Spinal cord (tissue), 10 donors: ENCODE data around the gene ATP6V1D. TPM values are rescaled to one million over a fixed set of nuclear protein-coding genes. Genes with fewer than 3 reads are reported as not detected.

Source experiments
- DNase-seq, 6 donors: peaks; one replicate each; pipeline versions ENCODE4 v3.0.0 to v3.0.0-alpha.2; 2013 to 2015; ENCODE audit warnings: low spot score in 6 of 6, low read depth in 4 of 6
- H3K27ac ChIP-seq: one replicate; pipeline ENCODE4 v1.5.1; 2013; ENCODE audit warnings: low read depth, low read length, control low read depth
- H3K27me3 ChIP-seq: one replicate; pipeline ENCODE4 v1.6.1; 2013; ENCODE audit warnings: low read length; ENCODE audit not compliant: control insufficient read depth, insufficient read depth
- H3K36me3 ChIP-seq: one replicate; pipeline ENCODE4 v1.6.1; 2013; ENCODE audit warnings: low read length; ENCODE audit not compliant: control insufficient read depth, insufficient read depth
- H3K4me1 ChIP-seq: one replicate; pipeline ENCODE4 v1.6.1; 2013; ENCODE audit warnings: low read length; ENCODE audit not compliant: control insufficient read depth, insufficient read depth
- H3K4me3 ChIP-seq: one replicate; pipeline ENCODE4 v1.5.1; 2013; ENCODE audit warnings: low read depth, low read length, control low read depth
- H3K9me3 ChIP-seq: one replicate; pipeline ENCODE4 v1.6.1; 2013; ENCODE audit warnings: low read length; ENCODE audit not compliant: control insufficient read depth, insufficient read depth
- WGBS: methylation state at CpG from one replicate; pipeline ENCODE4 v1.1.5; 2013; ENCODE audit warnings: missing lambda C conversion rate; ENCODE audit not compliant: insufficient coverage; 5-methylcytosine and 5-hydroxymethylcytosine counted together
- polyA plus RNA-seq, 2 donors: library from polyadenylated mRNA; unstranded; fragments of 120-200 nt; gene quantifications; one replicate each; pipeline ENCODE4 v1.2.1, GENCODE V29; 2013; ENCODE audit not compliant: insufficient read length in 2 of 2
- total RNA-seq, 2 donors: library from RNA; depleted of rRNA in 1 of 2; stranded (reverse); fragments of 120-200 nt in 1 of 2; fragments of >200 nt in 1 of 2; gene quantifications; one replicate each; pipeline versions ENCODE4 v1.2.3 to v1.2.4, GENCODE V29; 2013 to 2014
- donor health status: healthy.

ATP6V1D gene
- total and polyA plus RNA-seq, 4 donors, result 141 to 207 (median 189) TPM

GRCh38 chr14:67373347-67373746 lies 13.7 kb upstream of the ATP6V1D start:
- H3K36me3 ChIP-seq, result peaks cover 22% of the 10 kb centered on the region
- no peaks in the 10 kb centered on the region for H3K4me1 ChIP-seq
- no peak overlapping the region for H3K4me3 ChIP-seq
- H3K27ac ChIP-seq, result no peak overlapping the region
- no peaks in the 10 kb centered on the region for H3K9me3 ChIP-seq
- WGBS, result 67% methylated on average over 2 of the region's 2 CpGs
- no peaks in the 10 kb centered on the region for H3K27me3 ChIP-seq
- DNase-seq, result no peak

GRCh38 chr14:67372833-67373232 lies 13.2 kb upstream of the ATP6V1D start:
- H3K36me3 ChIP-seq, result peaks cover 25% of the 10 kb centered on the region
- WGBS, result no CpG with 5 or more reads among the region's 1 CpG
- no peaks in the 10 kb centered on the region for H3K27me3 ChIP-seq
- H3K9me3 ChIP-seq, result no peaks in the 10 kb centered on the region
- H3K27ac ChIP-seq, result no peak overlapping the region
- DNase-seq, result no peak
- no peak overlapping the region for H3K4me3 ChIP-seq
- no peaks in the 10 kb centered on the region for H3K4me1 ChIP-seq

GRCh38 chr14:67371247-67372148 lies 11.9 kb upstream of the ATP6V1D start:
- peaks cover 28% of the 10 kb centered on the region for H3K36me3 ChIP-seq

GRCh38 chr14:67370830-67371229 lies 11.2 kb upstream of the ATP6V1D start:
- H3K27me3 ChIP-seq, result no peaks in the 10 kb centered on the region
- no peaks in the 10 kb centered on the region for H3K4me1 ChIP-seq
- H3K27ac ChIP-seq, result no peak overlapping the region
- no peaks in the 10 kb centered on the region for H3K9me3 ChIP-seq
- DNase-seq, result no peak
- peaks cover 32% of the 10 kb centered on the region for H3K36me3 ChIP-seq
- WGBS, result 100% methylated on average over 1 of the region's 5 CpGs
- no peak overlapping the region for H3K4me3 ChIP-seq

More at GRCh38 chr14:67371247-67372148, 11.9 kb upstream of the ATP6V1D start:
- Histone ChIP-seq H3K9me3 (no peaks in the 10 kb centered on the region), H3K27ac (no peak overlapping the region), H3K4me1 (no peaks in the 10 kb centered on the region), H3K27me3 (no peaks in the 10 kb centered on the region), H3K4me3 (no peak overlapping the region)
- 100% methylated on average over 1 of the region's 4 CpGs for WGBS
- no peak for DNase-seq

GRCh38 chr14:67365476-67365875 lies 5.9 kb upstream of the ATP6V1D start:
- WGBS, result no CpG with 5 or more reads among the region's 4 CpGs
- no peaks in the 10 kb centered on the region for H3K27me3 ChIP-seq
- H3K27ac ChIP-seq, result no peak overlapping the region
- H3K4me3 ChIP-seq, result no peak overlapping the region
- H3K9me3 ChIP-seq, result no peaks in the 10 kb centered on the region
- peaks cover 21% of the 10 kb centered on the region for H3K36me3 ChIP-seq
- no peak for DNase-seq
- peaks cover 5% of the 10 kb centered on the region for H3K4me1 ChIP-seq

- H3K4me3 ChIP-seq, result peak overlapping the region; percentile 82
- no peak for DNase-seq
- H3K36me3 ChIP-seq, result peaks cover 2% of the 10 kb centered on the region
- WGBS, result under 1% methylated on average over 29 of the region's 34 CpGs
- H3K9me3 ChIP-seq, result no peaks in the 10 kb centered on the region
- peaks cover 13% of the 10 kb centered on the region for H3K4me1 ChIP-seq
- no peaks in the 10 kb centered on the region for H3K27me3 ChIP-seq
- H3K27ac ChIP-seq, result peak overlapping the region; percentile 87
These were observed 1.0 kb upstream of the ATP6V1D start for GRCh38 chr14:67360470-67361206.

- 1% methylated on average over 31 of the region's 38 CpGs for WGBS
- Histone ChIP-seq H3K4me3 (peak overlapping the region; percentile 82), H3K9me3 (no peaks in the 10 kb centered on the region), H3K4me1 (peaks cover 13% of the 10 kb centered on the region), H3K36me3 (peaks cover 2% of the 10 kb centered on the region), H3K27me3 (no peaks in the 10 kb centered on the region), H3K27ac (peak overlapping the region; percentile 91)
- DNase-seq, result no peak
These were observed 455 bp downstream of the ATP6V1D start for GRCh38 chr14:67358924-67359774.

- Histone ChIP-seq H3K9me3 (no peaks in the 10 kb centered on the region), H3K27ac (no peak overlapping the region), H3K4me3 (no peak overlapping the region), H3K4me1 (peaks cover 13% of the 10 kb centered on the region), H3K36me3 (peaks cover 6% of the 10 kb centered on the region), H3K27me3 (no peaks in the 10 kb centered on the region)
- 36% methylated on average over 4 of the region's 9 CpGs for WGBS
- DNase-seq, result no peak
These were observed 1.6 kb downstream of the ATP6V1D start for GRCh38 chr14:67357969-67358354.
